GM19238 (cell line): Measurements from ENCODE around the gene ASIC2.

Experiments
- DNase-seq: peaks from one replicate; pipeline ENCODE4 v3.0.0; 2011; ENCODE audit warnings: low spot score; ENCODE audit not compliant: insufficient read length

ASIC2 gene

DNA sequence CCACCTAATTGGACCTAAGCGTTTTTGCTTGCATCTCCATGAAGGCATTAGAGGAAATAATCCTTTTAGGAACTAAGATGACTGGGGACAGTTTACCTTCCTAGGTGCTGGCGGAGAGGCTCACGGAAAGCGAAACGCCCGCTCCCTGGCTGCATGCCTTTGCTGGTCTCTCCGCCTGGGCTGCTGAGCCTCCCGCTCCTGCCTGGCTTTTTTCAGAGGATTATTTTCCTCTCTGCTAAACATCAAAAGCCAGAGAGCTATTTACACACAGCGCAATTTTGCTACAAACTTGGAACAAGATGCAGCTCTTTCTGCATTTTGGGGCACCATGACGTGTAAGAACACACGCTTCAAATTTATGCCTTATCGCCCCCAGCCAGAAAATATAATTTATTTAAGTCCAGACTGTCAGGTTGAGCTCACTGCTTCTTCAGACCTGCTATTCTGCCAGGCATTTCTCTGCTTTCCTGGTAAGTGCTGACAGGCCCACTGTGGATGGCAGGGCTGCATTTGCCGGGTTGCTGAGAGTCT is 177.0 kb downstream of the ASIC2 start:
- no peak for DNase-seq

GRCh38 chr17:33115366-33115765 is 177.7 kb downstream of the ASIC2 start:
- no peak for DNase-seq

- no peak for DNase-seq
Observed at GRCh38 chr17:33113991-33114370, 179.1 kb downstream of the ASIC2 start.

GRCh38 chr17:33113276-33113990 is 179.7 kb downstream of the ASIC2 start:
- no peak for DNase-seq

DNA sequence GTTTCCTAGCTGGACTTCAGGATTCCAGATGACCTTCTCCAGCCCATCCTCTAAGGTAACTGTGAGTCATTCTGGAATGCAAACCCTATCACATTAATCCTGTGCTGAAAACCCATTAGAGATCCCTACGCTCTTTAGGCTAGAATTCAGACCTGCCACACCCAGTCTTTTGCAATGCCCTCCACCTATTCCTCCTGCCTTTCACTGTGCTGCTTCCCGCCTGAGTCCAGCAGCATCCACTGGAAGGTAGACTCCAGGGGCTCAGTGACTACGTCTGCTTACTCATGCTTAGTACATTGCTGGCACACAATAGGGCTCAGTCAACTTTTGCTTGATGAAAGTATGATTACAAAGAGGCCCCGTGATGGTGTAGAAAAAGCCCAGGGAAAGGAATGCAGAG is 180.3 kb downstream of the ASIC2 start:
- no peak for DNase-seq

GRCh38 chr17:33109336-33110072 is 183.6 kb downstream of the ASIC2 start:
- DNase-seq = no peak

- no peak for DNase-seq
Observed at GRCh38 chr17:33106525-33107165, 186.4 kb downstream of the ASIC2 start.

- no peak for DNase-seq
Observed at GRCh38 chr17:33105911-33106310, 187.2 kb downstream of the ASIC2 start.

- DNase-seq = no peak
Observed at GRCh38 chr17:33099906-33100305, 193.2 kb downstream of the ASIC2 start.

- DNase-seq = no peak
Observed at GRCh38 chr17:33099252-33099651, 193.8 kb downstream of the ASIC2 start.

GRCh38 chr17:33097411-33097810 is 195.7 kb downstream of the ASIC2 start:
- no peak for DNase-seq

- DNase-seq = no peak
Observed at GRCh38 chr17:33096161-33096560, 196.9 kb downstream of the ASIC2 start.

DNA sequence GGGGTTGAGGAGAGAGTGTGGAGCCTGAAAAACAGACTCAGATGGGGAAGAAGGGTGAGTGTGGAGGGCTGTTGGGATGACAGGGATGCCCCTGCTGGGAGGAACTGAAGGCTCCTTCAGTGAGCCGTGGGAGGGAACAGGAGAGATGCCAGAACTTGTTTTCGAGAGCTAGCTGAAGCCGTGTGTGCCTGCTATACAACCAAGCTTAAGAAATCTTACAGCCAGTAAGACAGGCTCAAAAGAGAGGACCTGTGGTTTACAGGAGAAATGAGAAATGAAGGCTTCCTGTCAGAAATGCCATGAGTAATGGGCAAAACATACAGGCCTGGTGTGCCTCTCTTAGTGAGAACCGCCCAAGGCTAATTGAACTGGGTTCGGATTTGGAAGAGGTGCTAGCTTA is 201.8 kb downstream of the ASIC2 start:
- no peak for DNase-seq

DNA sequence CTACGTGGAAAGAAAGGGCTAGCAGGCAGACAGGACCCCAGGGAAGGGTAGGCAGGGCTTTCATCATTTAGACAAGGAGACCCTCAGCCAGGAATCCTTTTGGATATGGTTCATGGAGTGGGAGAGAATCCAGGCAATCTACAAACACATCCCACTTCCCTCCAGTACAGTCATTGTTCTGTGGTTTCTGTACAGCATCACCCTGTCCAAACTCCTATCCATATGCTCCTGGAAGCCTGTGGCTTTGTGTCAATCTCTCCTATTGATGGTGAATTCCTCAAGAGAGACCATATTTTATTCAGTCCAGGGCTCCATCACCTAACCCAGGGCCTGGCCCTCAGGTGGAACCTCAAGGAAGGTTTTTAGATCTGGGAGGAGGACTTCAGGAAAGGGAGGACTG is 202.3 kb downstream of the ASIC2 start:
- no peak for DNase-seq

DNA sequence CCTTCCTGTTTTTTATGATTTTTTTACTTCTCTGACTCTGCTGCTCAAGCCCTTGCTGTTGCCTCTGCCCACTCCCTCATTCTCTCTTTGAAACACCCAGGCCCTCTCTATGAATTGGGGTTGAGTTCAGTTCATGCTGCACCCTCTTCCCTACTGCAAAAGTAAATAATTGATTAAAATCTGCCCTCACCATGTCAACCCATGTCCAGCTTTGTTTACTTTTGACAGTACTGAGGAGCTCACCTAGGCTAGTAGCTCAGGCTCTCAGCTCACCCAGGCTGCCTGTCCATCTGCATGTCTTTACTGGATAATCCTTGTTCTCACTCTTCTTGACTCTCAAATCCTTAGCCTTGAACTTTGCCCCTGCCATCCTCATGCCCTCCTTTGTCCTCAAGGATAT is 206.2 kb downstream of the ASIC2 start:
- DNase-seq = no peak

DNA sequence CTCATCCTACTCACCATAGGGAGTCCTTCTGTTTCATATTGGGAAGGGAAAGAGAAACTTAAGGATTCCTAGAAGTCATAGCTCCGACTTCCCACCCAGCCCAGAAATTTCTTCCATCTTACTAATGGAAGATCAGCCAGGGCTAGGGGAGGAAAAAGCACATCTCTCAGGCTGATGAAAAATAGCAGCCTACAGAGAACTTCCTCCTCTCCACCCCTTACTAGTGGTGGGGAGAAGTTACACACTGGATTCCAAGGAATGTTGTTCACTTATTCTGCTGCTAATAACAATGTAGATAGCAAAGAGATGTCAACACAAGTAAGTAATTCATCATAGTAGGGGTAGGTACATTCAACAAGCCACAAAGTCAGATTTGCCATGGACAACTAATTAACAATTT is 207.1 kb downstream of the ASIC2 start:
- DNase-seq = no peak

GRCh38 chr17:33085256-33085655 is 207.8 kb downstream of the ASIC2 start:
- no peak for DNase-seq

DNA sequence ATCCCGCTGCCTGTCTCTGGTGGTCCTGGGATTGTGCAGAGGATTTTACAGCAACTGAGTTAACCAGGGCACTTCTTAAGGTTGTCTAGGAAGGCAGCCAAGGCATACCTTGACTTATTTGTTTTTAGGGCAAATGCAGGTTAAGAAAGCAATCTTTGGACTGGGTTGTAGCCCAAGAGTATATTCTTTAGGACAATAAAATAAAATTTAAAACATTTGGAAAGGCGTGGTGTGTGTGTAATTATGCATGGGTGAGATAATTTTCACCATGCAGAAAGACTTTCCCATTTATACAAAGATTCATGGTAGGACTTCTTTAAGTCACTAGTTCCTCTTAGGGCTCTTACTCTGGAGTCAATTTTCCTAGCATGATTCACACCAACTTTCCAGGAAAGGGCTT is 208.3 kb downstream of the ASIC2 start:
- no peak for DNase-seq

GRCh38 chr17:33082529-33083173 is 210.4 kb downstream of the ASIC2 start:
- no peak for DNase-seq

DNA sequence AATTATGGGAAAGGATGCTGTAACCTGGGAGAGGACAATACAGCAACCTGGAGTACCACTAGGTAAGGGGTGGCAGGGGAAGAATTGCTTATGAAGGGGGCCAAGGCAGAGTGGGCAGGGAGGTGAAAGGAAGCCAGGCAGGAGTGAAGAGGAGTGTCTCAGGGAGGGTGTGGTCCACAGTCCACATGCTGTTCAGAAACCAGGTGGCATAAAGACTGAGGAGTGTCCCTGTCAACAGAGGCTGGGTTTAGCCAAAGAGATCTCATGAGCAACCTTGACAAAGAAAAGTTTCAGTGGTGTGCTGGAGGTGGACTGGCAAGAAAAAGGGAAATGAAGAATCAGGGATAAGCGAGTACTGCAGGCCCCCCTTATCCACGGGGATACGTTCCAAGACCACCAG is 213.0 kb downstream of the ASIC2 start:
- no peak for DNase-seq

DNA sequence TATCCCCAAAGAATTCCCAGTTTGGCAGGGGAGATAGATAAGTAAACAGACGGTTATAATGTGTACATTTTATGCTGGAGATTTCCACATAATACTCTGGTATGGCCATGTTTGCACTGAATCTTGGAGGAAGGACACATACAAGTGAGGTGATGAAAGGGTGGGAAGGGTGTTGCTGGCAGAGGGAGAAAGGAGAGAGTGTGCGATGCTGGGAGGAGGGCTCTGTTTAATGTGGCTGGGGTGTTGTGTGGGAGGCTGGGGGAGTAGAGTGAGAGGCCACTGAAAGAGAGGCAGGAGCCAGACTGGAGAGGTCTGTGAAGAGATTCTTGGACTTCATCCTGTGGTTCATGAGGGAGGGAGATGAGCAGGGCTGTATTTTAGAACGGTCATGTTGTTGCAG is 213.9 kb downstream of the ASIC2 start:
- DNase-seq = no peak

DNA sequence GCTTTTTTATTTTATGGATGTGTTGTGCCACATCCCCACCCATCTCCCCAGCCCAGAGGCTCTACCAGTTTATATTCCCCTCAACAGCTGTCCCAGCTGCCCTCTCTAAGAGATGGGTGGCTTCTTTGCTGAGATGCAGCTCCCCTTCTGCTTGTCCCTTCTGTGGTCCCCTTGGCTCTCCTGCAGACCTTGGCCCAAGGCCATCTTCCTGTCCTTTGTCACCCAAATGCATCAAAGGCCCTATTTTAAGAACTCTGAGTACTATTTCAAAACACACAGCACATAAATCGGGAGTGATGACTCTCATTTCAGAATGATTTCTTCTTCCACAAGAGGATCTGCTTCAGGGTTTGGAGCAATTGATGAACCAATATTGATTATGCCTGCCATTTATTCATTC is 216.1 kb downstream of the ASIC2 start:
- DNase-seq = no peak
